HFF-Myc (cell line): ENCODE data around the gene RUVBL2.
"Not testable (repeated sequence)": the region's sequence is repeated elsewhere in the genome, so short reads cannot be mapped to it uniquely, and the experiment has no call there.

Experiments
- DNase-seq: peaks from one replicate; pipeline ENCODE4 v3.0.0-alpha.2; 2011; ENCODE audit warnings: low read depth; ENCODE audit errors: extremely low read depth
- H3K4me3 ChIP-seq: replicated peaks from 2 replicates; pipeline ENCODE4 v1.5.1; 2011; ENCODE audit warnings: low read depth, mild to moderate bottlenecking, control low read depth, low read length
- TF ChIP-seq, protein P1 (sequence below): IDR thresholded peaks from 2 replicates; pipeline ENCODE4 v1.5.1; 2012; ENCODE audit warnings: mild to moderate bottlenecking, low read depth, low read length, control low read depth; ENCODE audit errors: missing control alignments

RUVBL2 gene

DNA sequence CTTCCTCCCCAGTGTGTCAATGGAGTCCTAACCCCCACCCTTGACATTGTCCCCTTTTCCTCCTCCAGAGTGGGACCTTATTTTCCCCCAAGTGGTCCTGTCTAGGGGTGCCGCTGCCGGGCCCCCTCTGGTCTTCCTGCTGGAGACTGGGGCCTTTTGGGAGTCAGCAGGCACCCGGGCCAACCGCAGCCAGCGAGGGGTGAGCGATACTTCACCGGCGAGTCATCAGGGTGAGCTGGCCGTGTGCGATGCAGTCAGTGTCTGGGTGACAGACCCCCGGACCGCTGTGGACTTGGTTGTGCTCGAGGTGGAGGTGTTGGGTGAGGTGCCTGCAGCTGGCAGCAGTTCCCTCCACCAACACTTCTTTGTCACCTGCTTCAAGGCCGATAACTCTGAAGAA lies 36.1 kb downstream of the RUVBL2 start:
- not testable (repeated sequence) for H3K4me3 ChIP-seq, DNase-seq

DNA sequence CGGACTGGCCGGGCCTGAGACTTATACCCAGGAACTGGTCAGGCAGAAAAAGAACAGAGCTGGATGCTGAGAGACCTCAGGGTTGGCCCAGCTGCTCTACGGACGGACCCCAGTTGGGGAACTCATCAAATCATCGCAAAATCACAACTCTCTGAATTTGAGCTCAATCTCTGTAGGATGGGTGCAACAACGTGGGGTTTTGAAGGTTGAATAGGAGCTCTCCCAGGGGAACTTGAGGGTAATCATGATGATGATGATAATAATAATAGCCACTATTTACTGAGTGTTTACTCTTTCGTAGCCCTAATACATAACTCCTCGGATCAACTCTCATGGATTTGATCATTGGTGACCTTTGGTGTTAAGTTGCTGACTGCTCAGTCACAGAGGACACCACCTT lies 36.6 kb downstream of the RUVBL2 start:
- not testable (repeated sequence) for H3K4me3 ChIP-seq, DNase-seq

DNA sequence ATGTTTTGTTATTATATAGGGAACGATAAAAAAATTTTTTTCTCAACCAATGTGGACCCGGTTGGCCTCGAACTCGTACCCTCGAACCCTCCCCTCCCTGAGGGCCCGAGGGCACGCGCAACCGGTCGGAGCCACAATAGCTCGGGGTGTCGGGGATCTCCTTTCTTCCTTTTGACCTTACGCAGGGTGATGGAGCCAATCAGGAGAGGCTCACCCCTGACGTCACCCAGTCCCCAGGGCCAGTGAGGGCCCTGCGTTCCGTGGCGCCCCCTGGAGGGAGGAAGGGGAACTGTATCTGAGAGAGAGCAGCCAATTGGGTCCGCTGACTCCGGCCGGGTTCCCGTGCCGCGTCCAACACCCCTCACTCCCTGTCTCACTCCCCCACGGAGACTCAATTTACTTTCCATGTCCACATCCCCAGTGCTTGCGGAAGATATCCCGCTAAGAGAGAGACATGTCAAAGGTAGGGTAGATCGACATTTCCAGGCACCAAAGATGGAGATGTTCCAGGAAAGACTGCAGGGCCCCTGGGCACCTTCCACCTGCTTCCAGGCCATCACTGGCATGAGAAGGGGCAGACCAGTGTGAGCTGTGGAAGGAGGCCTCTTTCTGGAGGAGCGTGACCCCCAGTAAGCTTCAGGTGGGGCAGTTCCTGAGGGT lies 38.1 kb downstream of the RUVBL2 start, which contains the start of gene CGB2:
CGB2 (plus strand) TSS at position 249 of the 660 bp plus-strand sequence; CDS start at position 455, 206 bp downstream.
- not testable (repeated sequence) for H3K4me3 ChIP-seq, DNase-seq
- TF ChIP-seq, protein P1, sequence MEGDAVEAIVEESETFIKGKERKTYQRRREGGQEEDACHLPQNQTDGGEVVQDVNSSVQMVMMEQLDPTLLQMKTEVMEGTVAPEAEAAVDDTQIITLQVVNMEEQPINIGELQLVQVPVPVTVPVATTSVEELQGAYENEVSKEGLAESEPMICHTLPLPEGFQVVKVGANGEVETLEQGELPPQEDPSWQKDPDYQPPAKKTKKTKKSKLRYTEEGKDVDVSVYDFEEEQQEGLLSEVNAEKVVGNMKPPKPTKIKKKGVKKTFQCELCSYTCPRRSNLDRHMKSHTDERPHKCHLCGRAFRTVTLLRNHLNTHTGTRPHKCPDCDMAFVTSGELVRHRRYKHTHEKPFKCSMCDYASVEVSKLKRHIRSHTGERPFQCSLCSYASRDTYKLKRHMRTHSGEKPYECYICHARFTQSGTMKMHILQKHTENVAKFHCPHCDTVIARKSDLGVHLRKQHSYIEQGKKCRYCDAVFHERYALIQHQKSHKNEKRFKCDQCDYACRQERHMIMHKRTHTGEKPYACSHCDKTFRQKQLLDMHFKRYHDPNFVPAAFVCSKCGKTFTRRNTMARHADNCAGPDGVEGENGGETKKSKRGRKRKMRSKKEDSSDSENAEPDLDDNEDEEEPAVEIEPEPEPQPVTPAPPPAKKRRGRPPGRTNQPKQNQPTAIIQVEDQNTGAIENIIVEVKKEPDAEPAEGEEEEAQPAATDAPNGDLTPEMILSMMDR: peak; percentile 50

DNA sequence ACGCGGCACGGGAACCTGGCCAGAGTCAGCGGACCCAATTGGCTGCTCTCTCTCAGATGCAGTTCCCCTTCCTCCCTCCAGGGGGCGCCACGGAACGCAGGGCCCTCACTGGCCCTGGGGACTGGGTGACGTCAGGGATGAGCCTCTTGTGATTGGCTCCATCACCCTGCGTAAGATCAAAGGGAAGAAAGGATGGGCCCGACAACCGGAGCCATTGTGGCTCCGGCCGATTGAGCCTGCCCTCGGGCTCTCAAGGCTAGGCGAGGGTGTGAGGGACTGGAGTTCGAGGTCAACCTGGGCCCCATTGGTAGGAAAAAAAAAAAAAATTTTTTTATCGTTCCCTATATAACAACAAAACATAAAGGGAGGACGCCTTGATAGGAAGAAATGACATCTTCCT lies 43.1 kb downstream of the RUVBL2 start, which contains the start of gene CGB1:
CGB1 (minus strand) TSS at position 81 of the 400 bp plus-strand sequence. CDS start 184 bp downstream, outside the sequence.
- not testable (repeated sequence) for H3K4me3 ChIP-seq, DNase-seq
- TF ChIP-seq, protein P1: peak; percentile 61

DNA sequence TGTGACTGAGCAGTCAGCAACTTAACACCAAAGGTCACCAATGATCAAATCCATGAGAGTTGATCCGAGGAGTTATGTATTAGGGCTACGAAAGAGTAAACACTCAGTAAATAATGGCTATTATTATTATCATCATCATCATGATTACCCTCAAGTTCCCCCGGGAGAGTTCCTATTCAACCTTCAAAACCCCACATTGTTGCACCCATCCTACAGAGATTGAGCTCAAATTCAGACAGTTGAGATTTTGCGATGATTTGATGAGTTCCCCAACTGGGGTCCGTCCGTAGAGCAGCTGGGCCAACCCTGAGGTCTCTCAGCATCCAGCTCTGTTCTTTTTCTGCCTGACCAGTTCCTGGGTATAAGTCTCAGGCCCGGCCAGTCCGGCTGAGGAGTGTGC lies 44.4 kb downstream of the RUVBL2 start:
- not testable (repeated sequence) for H3K4me3 ChIP-seq, DNase-seq

DNA sequence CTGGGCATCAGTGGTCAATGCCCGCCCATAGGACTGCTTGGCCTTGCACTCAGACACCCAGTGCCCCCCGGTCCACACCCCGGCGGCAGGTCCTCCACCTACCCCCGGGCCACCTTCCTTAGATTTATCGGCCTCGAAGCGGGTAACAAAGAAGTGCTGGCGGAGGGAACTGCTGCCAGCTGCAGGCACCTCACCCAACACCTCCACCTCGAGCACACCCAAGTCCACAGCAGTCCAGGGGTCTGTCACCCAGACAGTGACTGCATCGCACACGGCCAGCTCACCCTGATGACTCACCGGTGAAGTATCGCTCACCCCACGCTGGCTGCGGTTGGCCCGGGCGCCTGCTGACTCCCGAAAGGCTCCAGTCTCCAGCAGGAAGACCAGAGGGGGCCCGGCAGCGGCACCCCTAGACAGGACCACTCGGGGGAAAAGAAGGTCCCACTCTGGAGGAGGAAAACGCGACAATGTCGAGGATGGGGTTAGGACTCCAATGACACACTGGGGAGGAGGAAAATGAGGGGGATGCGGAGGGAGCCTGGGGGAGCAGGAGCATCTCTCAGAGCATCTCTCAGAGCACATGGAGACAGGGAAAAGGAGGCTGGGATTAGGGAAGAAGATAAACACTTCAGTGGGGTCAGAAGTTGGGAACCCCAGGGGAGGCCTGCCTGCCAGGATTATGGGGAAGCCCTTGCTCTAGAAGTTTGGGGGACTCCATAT lies 45.0 kb downstream of the RUVBL2 start:
- DNase-seq, H3K4me3 ChIP-seq: not testable (repeated sequence)

DNA sequence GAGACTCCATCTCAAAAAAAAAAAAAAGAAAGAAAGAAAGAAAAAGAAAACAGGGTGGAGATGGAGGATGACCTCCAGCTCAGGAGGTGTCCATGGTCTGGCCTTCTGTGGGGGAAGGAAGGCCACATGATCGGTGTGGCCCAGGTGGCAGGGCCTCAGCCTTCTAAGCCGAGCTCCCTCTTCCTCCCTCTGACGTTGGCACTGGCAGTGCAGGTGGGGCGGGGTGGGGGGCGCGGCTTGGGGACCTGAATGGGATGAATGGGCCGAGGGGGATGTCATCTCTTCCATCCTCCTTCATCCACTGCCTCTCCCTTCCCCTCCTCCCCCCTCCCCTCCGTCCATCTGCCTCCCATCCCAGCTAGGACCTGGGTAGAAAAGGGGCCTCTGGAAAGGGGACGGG lies 46.0 kb downstream of the RUVBL2 start:
- not testable (repeated sequence) for H3K4me3 ChIP-seq, DNase-seq

DNA sequence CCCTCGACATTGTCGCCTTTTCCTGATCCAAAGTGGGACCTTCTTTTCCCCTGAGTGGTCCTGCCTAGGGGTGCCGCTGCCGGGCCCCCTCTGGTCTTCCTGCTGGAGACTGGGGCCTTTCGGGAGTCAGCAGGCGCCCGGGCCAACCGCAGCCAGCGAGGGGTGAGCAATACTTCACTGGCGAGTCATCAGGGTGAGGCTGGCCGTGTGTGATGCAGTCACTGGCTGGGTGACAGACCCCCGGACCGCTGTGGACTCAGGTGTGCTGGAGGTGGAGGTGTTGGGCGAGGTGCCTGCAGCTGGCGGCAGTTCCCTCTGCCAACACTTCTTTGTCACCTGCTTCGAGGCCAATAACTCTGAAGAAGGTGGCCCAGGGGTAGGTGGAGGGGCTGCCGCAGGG lies 48.5 kb downstream of the RUVBL2 start:
- TF ChIP-seq, protein P1: no peak
- H3K4me3 ChIP-seq: no peak overlapping the region
- no peak for DNase-seq

DNA sequence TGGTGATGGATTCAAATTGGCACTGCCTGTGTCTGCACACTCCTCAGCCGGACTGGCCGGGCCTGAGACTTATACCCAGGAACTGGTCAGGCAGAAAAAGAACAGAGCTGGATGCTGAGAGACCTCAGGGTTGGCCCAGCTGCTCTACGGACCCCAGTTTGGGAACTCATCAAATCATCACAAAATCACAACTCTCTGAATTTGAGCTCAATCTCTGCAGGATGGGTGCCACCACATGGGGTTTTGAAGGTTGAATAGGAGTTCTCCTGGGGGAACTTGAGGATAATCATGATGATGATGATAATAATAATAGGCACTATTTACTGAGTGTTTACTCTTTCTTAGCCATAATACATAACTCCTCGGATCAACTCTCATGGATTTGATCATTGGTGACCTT lies 49.0 kb downstream of the RUVBL2 start:
- DNase-seq, H3K4me3 ChIP-seq: not testable (repeated sequence)

DNA sequence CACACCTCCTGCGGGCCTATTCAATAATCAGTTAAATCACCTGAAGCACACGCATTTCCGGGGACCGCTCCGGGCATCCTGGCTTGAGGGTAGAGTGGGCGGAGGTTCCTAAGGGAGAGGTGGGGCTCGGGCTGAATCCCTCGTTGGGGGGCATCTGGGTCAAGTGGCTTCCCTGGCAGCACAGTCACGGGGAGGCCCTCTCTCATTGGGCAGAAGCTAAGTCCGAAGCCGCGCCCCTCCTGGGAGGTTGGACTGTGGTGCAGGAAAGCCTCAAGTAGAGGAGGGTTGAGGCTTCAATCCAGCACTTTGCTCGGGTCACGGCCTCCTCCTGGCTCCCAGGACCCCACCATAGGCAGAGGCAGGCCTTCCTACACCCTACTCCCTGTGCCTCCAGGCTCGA lies 49.9 kb downstream of the RUVBL2 start, which contains the start of gene CGB5:
CGB5 (plus strand) TSS at position 301 of the 400 bp plus-strand sequence. CDS start 362 bp downstream, outside the sequence.
- not testable (repeated sequence) for DNase-seq, H3K4me3 ChIP-seq

DNA sequence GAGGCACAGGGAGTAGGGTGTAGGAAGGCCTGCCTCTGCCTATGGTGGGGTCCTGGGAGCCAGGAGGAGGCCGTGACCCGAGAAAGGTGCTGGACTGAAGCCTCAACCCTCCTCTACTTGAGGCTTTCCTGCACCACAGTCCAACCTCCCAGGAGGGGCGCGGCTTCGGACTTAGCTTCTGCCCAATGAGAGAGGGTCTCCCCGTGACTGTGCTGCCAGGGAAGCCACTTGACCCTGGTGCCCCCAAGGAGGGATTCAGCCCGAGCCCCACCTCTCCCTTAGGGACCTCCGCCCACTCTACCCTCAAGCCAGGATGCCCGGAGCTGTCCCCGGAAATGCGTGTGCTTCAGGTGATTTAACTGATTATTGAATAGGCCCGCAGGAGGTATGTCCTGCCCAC lies 55.3 kb downstream of the RUVBL2 start, which contains the start of gene CGB8:
CGB8 (minus strand) TSS at position 101 of the 400 bp plus-strand sequence. CDS start 372 bp downstream, outside the sequence.
- H3K4me3 ChIP-seq, DNase-seq: not testable (repeated sequence)

DNA sequence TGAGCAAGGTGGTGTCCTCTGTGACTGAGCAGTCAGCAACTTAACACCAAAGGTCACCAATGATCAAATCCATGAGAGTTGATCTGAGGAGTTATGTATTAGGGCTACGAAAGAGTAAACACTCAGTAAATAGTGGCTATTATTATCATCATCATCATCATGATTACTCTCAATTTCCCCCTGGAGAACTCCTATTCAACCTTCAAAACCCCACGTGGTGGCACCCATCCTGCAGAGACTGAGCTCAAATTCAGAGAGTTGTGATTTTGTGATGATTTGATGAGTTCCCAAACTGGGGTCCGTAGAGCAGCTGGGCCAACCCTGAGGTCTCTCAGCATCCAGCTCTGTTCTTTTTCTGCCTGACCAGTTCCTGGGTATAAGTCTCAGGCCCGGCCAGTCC lies 56.1 kb downstream of the RUVBL2 start:
- H3K4me3 ChIP-seq, DNase-seq: not testable (repeated sequence)

DNA sequence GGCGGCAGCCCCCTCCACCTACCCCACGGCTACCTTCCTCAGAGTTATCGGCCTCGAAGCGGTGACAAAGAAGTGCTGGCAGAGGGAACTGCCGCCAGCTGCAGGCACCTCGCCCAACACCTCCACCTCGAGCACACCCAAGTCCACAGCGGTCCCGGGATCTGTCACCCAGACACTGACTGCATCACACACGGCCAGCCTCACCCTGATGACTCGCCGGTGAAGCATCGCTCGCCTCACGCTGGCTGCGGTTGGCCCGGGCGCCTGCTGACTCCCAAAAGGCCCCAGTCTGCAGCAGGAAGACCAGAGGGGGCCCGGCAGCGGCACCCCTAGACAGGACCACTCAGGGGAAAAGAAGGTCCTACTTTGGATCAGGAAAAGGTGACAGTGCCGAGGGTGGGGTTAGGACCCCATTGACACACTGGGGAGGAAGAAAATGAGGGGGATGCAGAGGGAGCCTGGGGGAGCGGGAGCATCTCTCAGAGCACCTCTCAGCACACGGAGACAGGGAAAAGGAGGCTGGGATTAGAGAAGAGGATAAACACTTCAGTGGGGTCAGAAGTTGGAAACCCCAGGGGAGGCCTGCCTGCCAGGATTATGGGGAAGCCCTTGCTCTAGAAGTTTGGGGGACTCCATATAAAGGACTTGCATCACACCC lies 56.8 kb downstream of the RUVBL2 start:
- DNase-seq: not testable (repeated sequence)

More for the DNA sequence above, 56.8 kb downstream of the RUVBL2 start:
- not testable (repeated sequence) for H3K4me3 ChIP-seq
